OCI-LY3 (cell line): ENCODE data around the gene CLDN15.

Experiments used
- CTCF ChIP-seq: fragments of 200-600, 300-600 bp; sonication (generic); IDR thresholded peaks from 2 replicates; pipeline ENCODE4 v1.5.1; 2014; ENCODE audit warnings: antibody characterized with exemption, low read length, low read depth
- EZH2phosphoT487 ChIP-seq: fragments of 200-600 bp; shearing (Covaris generic); IDR thresholded peaks from 2 replicates; pipeline ENCODE4 v1.6.1; 2018; ENCODE audit warnings: antibody characterized with exemption, mixed run types, low read depth

- TF ChIP-seq CTCF = no peak
- no peak for TF ChIP-seq EZH2phosphoT487
Measured at GRCh38 chr7:101287032-101287431, 49.4 kb upstream of the CLDN15 start.
